Left ventricle myocardium superior (tissue), 1 donor: Measurements from ENCODE around the gene POMT1. TPM values are rescaled to one million over a fixed set of nuclear protein-coding genes. Genes with fewer than 3 reads are reported as not detected.

Experiments used
- ATAC-seq: fragments of 200-7000 bp; cut with Tn5 transposase; one replicate; pipeline ENCODE4 v1.9.1; 2020; ENCODE audit warnings: mild to moderate bottlenecking, moderate library complexity
- DNase-seq: peaks from one replicate; pipeline ENCODE4 v3.0.0-alpha.2; 2020
- intact Hi-C: fragments of 100-400 bp; cut with micrococcal nuclease; formaldehyde crosslinking; loops from one replicate; pipeline ENCODE4 v1.11.0; 2022
- total RNA-seq: library from RNA; stranded (reverse); fragmentation: NEBNext Ultra II Directional; extraction: Animal tissue kit (Norgen Biotek cat#: 25700); gene quantifications from one replicate; pipeline ENCODE4 v1.2.1, GENCODE V29; 2021
- donor health status: DM: no; HTN: yes; CAD: no; lungs with severe emphysema.

The POMT1 gene
- total RNA-seq, 1 donor from 2014 or later: 19.9 TPM

DNA sequence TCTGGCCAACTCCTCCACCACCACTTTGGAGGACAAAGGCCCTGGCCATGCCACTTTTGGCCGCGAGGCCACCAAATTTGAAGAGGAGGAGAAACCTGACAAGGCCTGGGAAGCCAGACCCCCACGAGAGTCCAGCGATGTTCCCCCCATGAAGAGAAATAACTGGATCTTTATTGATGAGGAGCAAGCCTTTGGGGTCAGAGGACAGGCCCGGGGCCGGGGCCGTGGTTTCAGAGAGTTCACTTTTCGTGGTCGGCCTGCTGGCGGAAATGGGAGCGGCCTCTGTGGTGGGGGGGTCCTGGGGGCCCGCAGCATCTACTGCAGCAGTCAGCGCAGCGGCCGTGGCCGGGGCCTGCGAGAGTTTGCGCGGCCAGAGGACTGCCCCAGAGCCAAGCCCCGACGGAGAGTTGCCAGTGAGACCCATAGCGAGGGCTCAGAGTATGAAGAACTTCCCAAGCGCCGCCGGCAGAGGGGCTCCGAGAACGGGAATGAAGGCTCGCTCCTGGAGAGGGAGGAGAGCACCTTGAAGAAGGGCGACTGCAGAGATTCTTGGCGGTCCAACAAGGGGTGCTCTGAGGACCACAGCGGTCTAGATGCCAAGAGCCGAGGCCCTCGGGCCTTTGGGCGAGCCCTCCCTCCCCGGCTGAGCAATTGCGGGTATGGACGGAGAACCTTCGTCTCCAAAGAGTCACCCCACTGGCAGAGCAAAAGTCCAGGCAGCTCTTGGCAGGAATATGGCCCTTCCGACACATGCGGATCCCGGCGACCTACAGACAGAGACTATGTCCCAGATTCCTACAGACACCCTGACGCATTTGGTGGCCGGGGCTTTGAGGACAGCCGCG, 27.4 kb upstream of the POMT1 start:
- DNase-seq (no peak), ATAC-seq (no peak)
- intact Hi-C loops: no loop called here

- DNase-seq (no peak), ATAC-seq (peak; percentile 56)
- intact Hi-C loops: no loop called here
Measured at GRCh38 chr9:131475956-131476776, 26.6 kb upstream of the POMT1 start.

GRCh38 chr9:131476777-131477345, 25.9 kb upstream of the POMT1 start:
- peak; percentile 85 for DNase-seq
- intact Hi-C loops: no loop called here
- ATAC-seq: peak; percentile 87

DNA sequence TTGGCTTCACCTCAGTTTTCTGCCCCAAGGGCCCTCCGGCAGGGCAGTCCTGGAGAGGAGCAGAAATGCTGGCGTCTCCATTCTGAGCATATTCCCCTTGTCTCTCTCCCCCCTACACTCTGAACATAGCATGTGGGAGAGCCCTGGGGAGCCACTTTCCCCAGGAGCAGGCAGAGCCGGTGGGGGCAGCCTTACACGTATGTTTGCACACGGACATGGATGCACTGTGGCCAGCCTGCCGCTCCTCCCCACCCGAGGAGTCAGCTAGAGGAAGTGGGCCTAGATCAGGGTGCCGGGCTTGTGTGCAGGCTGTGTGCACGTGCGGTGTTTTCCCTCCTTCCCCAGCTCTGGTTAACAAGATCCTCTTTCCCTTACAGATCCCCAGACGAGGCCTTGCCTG, 25.4 kb upstream of the POMT1 start:
- DNase-seq: no peak
- intact Hi-C loops: no loop called here

DNA sequence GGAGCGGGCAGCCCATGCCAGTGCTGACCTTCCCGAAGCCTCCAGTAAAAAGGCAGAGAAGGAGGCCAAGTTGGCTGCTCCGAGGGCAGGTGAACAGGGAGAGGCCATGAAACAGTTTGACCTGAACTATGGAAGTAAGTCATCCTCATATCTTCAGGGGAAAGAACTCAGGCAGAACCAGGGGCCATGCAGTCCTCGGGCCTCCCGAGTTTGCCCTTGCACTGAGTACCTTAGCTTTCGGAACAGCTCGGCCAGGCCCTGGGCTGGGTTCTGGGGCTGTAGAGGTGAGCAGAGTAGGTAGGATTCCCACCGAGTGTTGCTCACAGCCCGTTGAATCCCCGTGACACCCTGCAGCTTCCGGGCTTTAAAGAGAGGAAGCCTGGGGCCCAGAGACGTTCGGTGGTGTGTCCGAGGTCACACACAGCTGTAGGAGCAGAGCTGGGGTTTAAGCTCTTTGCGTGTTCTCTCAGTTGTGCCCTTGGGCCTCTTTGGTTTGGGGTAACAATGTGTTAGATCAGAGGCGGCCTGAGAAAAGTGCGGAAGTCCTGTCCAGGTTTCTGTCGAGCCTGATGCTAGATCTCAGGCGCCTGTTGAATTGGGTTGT, 24.8 kb upstream of the POMT1 start:
- DNase-seq (no peak), ATAC-seq (no peak)
- intact Hi-C loops: no loop called here

More for the DNA sequence above, 25.4 kb upstream of the POMT1 start:
- no peak for ATAC-seq

GRCh38 chr9:131478421-131478868, 24.3 kb upstream of the POMT1 start:
- DNase-seq: peak; percentile 69
- ATAC-seq: no peak
- intact Hi-C loops: no loop called here

DNA sequence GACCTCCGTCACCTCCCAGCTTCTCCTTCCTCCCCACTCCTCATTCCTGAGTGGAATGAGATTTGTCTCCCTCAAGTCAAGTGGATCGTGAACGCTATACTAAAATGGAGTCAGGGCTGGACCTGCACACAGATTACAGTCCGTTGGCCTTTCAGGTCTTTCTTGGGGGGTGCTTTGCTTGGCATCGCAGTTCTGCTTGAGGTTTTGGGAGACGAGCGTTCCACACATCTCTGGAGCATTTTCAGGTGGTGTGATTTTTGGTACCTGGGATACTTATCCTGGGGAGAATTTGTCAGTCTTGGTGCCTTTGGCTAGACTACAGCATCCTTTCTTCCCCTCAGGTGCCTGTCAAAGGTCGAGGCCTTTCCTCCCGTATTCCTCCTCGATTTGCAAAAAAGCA, 23.8 kb upstream of the POMT1 start:
- intact Hi-C loops: no loop called here
- ATAC-seq (no peak), DNase-seq (no peak)

GRCh38 chr9:131480258-131480657, 22.5 kb upstream of the POMT1 start:
- no peak for DNase-seq
- no peak for ATAC-seq
- intact Hi-C loops: no loop called here

GRCh38 chr9:131481441-131482342, 21.0 kb upstream of the POMT1 start:
- peak; percentile 11 for ATAC-seq
- DNase-seq: no peak
- intact Hi-C loops: no loop called here

DNA sequence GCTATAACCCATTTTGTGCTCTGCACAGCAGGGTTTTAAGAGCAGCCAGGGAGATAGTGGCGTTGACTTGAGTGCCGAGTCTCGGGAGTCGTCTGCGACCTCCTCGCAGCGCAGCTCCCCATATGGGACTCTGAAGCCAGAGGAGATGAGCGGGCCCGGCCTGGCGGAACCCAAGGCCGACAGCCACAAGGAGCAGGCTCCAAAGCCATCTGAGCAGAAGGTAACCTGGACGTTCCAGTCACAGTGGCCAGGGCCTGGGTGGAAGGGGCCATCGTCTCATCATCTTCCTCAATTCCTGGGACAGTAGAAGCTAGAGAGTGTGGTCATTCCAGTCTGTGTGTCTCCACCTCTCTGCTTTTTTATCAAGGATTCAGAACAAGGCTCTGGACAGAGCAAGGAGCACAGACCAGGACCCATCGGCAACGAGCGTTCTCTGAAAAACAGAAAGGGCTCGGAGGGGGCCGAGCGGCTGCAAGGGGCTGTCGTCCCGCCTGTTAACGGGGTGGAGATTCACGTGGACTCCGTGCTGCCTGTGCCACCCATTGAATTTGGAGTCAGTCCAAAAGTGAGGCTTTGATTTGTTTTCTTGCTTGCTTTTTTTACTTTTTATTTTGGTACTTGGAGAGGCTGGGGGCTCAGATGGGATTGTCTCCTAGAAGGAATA, 20.2 kb upstream of the POMT1 start:
- DNase-seq (no peak), ATAC-seq (no peak)

GRCh38 chr9:131483319-131484050, 19.2 kb upstream of the POMT1 start:
- ATAC-seq (peak; percentile 89), DNase-seq (peak; percentile 84)
- intact Hi-C loops: no loop called here

More for the DNA sequence above, 20.2 kb upstream of the POMT1 start:
- intact Hi-C loops: no loop called here

GRCh38 chr9:131484051-131484445, 18.7 kb upstream of the POMT1 start:
- intact Hi-C loops: no loop called here
- ATAC-seq: no peak

DNA sequence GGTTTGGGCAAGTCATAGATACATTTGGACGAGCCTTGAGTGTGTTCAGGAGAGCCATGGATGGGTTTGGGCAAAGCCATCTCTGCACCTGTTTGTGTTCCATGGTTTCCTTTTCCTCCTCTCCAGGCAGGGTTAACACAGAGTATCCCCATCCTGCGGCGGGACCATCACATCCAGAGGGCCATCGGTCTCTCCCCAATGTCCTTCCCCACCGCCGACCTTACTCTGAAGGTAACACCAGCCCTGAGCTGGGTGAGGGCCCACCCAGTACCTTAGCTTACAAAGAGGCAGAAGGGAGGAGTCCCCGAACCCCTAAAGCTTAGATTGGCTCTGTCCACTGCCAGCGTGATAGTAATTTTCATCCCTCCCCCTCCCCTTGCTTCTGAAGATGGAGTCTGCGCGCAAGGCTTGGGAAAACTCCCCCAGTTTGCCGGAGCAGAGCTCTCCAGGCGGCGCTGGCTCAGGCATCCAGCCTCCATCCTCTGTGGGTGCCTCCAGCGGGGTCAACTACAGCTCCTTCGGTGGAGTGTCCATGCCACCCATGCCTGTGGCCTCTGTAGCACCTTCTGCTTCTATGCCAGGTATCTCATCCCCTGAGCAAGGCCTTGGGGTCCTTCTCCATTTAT, 18.0 kb upstream of the POMT1 start:
- intact Hi-C loops: no loop called here
- ATAC-seq: no peak
- DNase-seq: no peak

More at GRCh38 chr9:131484051-131484445, 18.7 kb upstream of the POMT1 start:
- DNase-seq: no peak

DNA sequence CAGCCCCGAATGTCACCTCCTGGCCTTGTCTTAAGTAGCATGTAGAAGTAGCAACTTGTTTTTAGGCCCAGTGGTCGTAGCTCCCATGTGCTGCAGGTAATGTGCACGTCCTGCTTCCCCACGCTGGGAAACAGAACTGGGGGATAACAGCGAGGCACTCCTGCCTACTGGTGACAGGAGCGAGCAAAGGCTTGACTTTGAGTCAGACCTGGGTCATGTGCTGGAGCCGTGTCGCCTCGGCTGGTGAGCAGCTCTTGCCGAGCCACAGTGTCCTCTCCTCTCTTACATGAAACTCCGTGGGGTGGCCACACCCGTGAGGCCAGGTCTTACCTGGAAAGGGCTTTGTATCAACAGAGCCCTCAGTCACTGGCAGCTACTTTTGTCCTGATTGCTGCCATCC, 17.5 kb upstream of the POMT1 start:
- ATAC-seq: no peak
- no peak for DNase-seq
- intact Hi-C loops: no loop called here

DNA sequence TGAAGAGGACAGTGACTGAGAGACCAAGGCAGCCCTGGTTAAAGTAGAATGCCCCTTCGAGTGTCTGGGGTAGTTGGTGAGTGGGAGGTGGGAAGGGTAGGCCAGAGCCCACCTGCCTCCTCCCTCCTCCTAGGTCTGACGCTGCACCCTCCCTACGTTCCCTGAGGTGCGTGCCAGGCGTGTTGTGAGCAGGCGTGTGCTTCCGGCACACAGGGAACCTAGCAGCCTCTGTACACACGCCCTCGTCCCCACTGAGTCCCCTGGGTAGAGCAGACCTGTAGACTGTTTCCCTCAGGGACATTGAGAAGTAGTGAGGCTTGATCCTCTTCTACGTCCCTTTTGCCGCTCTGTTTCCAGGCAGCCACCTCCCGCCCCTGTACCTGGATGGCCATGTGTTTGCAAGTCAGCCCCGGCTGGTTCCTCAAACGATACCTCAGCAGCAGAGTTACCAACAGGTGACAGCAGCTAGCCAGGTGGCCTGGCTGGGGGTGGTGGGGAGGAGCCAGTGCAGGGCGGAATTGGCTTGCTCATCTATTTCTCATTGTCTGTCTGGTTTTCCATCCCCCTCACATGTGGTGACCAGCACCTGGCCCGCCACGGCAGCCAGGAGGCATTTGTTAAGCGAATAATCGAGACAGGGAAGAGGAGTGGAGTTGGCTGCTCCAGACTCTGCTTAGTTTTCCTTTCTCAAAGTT, 16.8 kb upstream of the POMT1 start:
- DNase-seq: no peak
- intact Hi-C loops: no loop called here
- ATAC-seq: no peak

- ATAC-seq (no peak), DNase-seq (no peak)
- intact Hi-C loops: no loop called here
Measured at GRCh38 chr9:131487001-131487400, 15.7 kb upstream of the POMT1 start.
